B cell (primary cell): ENCODE results near the gene ATG7. TPM values are rescaled to one million over a fixed set of nuclear protein-coding genes. Genes with fewer than 3 reads are reported as not detected.
"Not testable (repeated sequence)": the region's sequence is repeated elsewhere in the genome, so short reads cannot be mapped to it uniquely, and the experiment has no call there.

ENCODE experiments used
- ATAC-seq: fragments of 200-7000 bp; cut with Tn5 transposase; one replicate; pipeline ENCODE4 v1.10.0; 2021; ENCODE audit warnings: low read depth, mild to moderate bottlenecking, moderate number of reproducible peaks, moderate library complexity
- CTCF ChIA-PET: fragments of 350-600 bp; sonication (Branson Sonifier 250); formaldehyde crosslinking; loops from one replicate; lab custom pipeline; 2021; ENCODE audit warnings: antibody characterized with exemption, inconsistent platforms; lab: Charles Lee
- POLR2A ChIA-PET: fragments of 350-600 bp; sonication (Branson Sonifier 250); formaldehyde crosslinking; loops from one replicate; lab custom pipeline; 2021; ENCODE audit warnings: antibody characterized with exemption; lab: Charles Lee
- DNase-seq: peaks from one replicate; pipeline ENCODE4 v3.0.0; 2013
- H2AFZ ChIP-seq: 2 replicates; pipeline ENCODE4 v1.6.1; 2012; ENCODE audit warnings: mild to moderate bottlenecking, low read depth, low read length; ENCODE audit not compliant: insufficient read depth, poor library complexity, severe bottlenecking
- H3K27ac ChIP-seq, 2 donors: 1 replicate in 1 of 2; 2 replicates in 1 of 2; pipeline ENCODE4 v1.5.1; 2012 to 2013; ENCODE audit warnings: low read length in 2 of 2, mild to moderate bottlenecking in 2 of 2, moderate library complexity in 1 of 2
- H3K27me3 ChIP-seq, 4 experiments: fragments of 200-600 bp in 1 of 4; sonication (generic) in 1 of 4; replicated peaks in 1 of 4; 1 replicate in 2 of 4; 2 replicates in 2 of 4; pipeline versions ENCODE4 v1.6.1 to v1.7.0; 2013 to 2016; ENCODE audit warnings: low read length in 3 of 4, mild to moderate bottlenecking in 2 of 4, mixed read lengths in 1 of 4, moderate library complexity in 1 of 4; ENCODE audit not compliant: insufficient read depth in 4 of 4, control insufficient read depth in 3 of 4; ENCODE audit errors: control extremely low read depth in 1 of 4
- H3K36me3 ChIP-seq, 2 experiments: replicated peaks in 1 of 2; 1 replicate in 1 of 2; 2 replicates in 1 of 2; pipeline versions ENCODE4 v1.6.1 to v1.7.1; 2013; ENCODE audit warnings: low read length in 1 of 2; ENCODE audit not compliant: insufficient read depth in 2 of 2, control insufficient read depth in 1 of 2; ENCODE audit errors: control extremely low read depth in 1 of 2, extremely low read depth in 1 of 2
- H3K4me1 ChIP-seq, 2 donors: fragments of 200-600 bp in 1 of 2; sonication (generic) in 1 of 2; 1 replicate in 1 of 2; 2 replicates in 1 of 2; pipeline versions ENCODE4 v1.5.1 to v1.6.1; 2013 to 2017; ENCODE audit warnings: low read length in 2 of 2; ENCODE audit not compliant: control insufficient read depth in 2 of 2, insufficient read depth in 2 of 2
- H3K4me2 ChIP-seq: replicated peaks from 2 replicates; pipeline ENCODE3; 2012; ENCODE audit warnings: mild to moderate bottlenecking, low read depth, low read length; ENCODE audit not compliant: poor library complexity, severe bottlenecking
- H3K4me3 ChIP-seq, 5 experiments: fragments of 200-600 bp in 1 of 5; sonication (generic) in 1 of 5; 1 replicate in 3 of 5; 2 replicates in 2 of 5; pipeline versions ENCODE4 v1.5.1 to v1.7.0; 2011 to 2016; ENCODE audit warnings: low read length in 4 of 5, mild to moderate bottlenecking in 4 of 5, low read depth in 2 of 5, control low read depth in 1 of 5, moderate library complexity in 1 of 5; ENCODE audit not compliant: insufficient read depth in 1 of 5; ENCODE audit errors: control extremely low read depth in 1 of 5, extremely low read depth in 1 of 5
- H3K79me2 ChIP-seq: fragments of 200-600 bp; sonication (generic); one replicate; pipeline ENCODE4 v1.6.0; 2016; ENCODE audit warnings: low read length; ENCODE audit not compliant: control insufficient read depth, insufficient read depth
- H3K9ac ChIP-seq: fragments of 200-600 bp; sonication (generic); 2 replicates; pipeline ENCODE4 v1.6.1; 2017; ENCODE audit warnings: mild to moderate bottlenecking, low read length, moderate library complexity
- H3K9me3 ChIP-seq, 3 donors: one replicate each; pipeline versions ENCODE4 v1.6.1 to v1.7.1; 2013; ENCODE audit warnings: low read length in 2 of 3; ENCODE audit not compliant: control insufficient read depth in 2 of 3, insufficient read depth in 1 of 3; ENCODE audit errors: control extremely low read depth in 1 of 3
- H4K20me1 ChIP-seq: 2 replicates; pipeline ENCODE4 v1.6.0; 2012; ENCODE audit warnings: mild to moderate bottlenecking, low read length; ENCODE audit not compliant: insufficient read depth, control insufficient read depth, poor library complexity, severe bottlenecking
- H3K27ac Mint-ChIP-seq: one replicate; pipeline ENCODE4 v1.8.0; 2021; ENCODE audit warnings: mixed read lengths
- H3K27me3 Mint-ChIP-seq: one replicate; pipeline ENCODE4 v1.8.0; 2021; ENCODE audit warnings: mixed read lengths
- H3K4me1 Mint-ChIP-seq: one replicate; pipeline ENCODE4 v1.8.0; 2021; ENCODE audit warnings: mixed read lengths
- H3K4me3 Mint-ChIP-seq: one replicate; pipeline ENCODE4 v1.8.0; 2021; ENCODE audit warnings: mixed read lengths
- H3K9me3 Mint-ChIP-seq: one replicate; pipeline ENCODE4 v1.8.0; 2022; ENCODE audit warnings: mixed read lengths; ENCODE audit not compliant: insufficient read depth
- CTCF ChIP-seq: fragments of 200-600 bp; IDR thresholded peaks from one replicate; pipeline ENCODE4 v1.8.0; 2022; ENCODE audit warnings: antibody characterized with exemption, mild to moderate bottlenecking
- EZH2 ChIP-seq: IDR thresholded peaks from 2 replicates; pipeline ENCODE4 v1.6.1; 2012; ENCODE audit warnings: borderline replicate concordance, low read depth, mild to moderate bottlenecking, moderate library complexity, low read length; ENCODE audit not compliant: insufficient read depth, poor library complexity, severe bottlenecking
- WGBS: methylation state at CpG from one replicate; pipeline ENCODE4 v1.1.5; 2013; ENCODE audit warnings: missing lambda C conversion rate; ENCODE audit not compliant: insufficient coverage; 5-methylcytosine and 5-hydroxymethylcytosine counted together
- intact Hi-C: fragments of 100-400 bp; cut with micrococcal nuclease; formaldehyde crosslinking; loops from one replicate; pipeline ENCODE4 v1.10.0; 2022
- polyA plus RNA-seq: library from polyadenylated mRNA; depleted of rRNA; stranded (reverse); fragments of >200 nt; gene quantifications from 2 replicates; pipeline ENCODE4 v1.2.3, GENCODE V29; 2012
- total RNA-seq, 2 donors: library from RNA; stranded (reverse); fragments of 120-200 nt in 1 of 2; gene quantifications; 1 replicate in 1 of 2; 2 replicates in 1 of 2; pipeline versions ENCODE4 v1.2.3 to v1.2.4, GENCODE V29; 2013 to 2022

Gene ATG7
- total and polyA plus RNA-seq, 2 donors (not counting 1 experiment from before 2014, with no cell fraction given): 13.9 to 66.4 TPM

GRCh38 chr3:11482021-11482420 lies 209.8 kb downstream of the ATG7 start:
- H2AFZ ChIP-seq: no peak overlapping the region
- Mint-ChIP-seq H3K9me3 (no peaks in the 10 kb centered on the region), H3K27me3 (no peaks in the 10 kb centered on the region), H3K4me3 (no peak overlapping the region), H3K27ac (no peak overlapping the region), H3K4me1 (no peaks in the 10 kb centered on the region)
- no peak for DNase-seq
- ChIA-PET CTCF (interaction anchor here (0.6 kb wide), 1 partner anchor 1885 kb away, joined by 3 read pairs; no protein-coding TSS in a partner anchor), POLR2A (no interaction called here)
- H3K4me3 ChIP-seq: no peak overlapping the region
- no peak overlapping the region for H3K4me2 ChIP-seq
- ATAC-seq: no peak
- TF ChIP-seq EZH2 (no peak), CTCF (no peak)
- WGBS: 100% methylated on average over 3 of the region's 8 CpGs
- intact Hi-C loops: no loop called here
- no peak overlapping the region for H3K27ac ChIP-seq
- no peaks in the 10 kb centered on the region for H3K36me3 ChIP-seq
- H3K9ac ChIP-seq: no peak overlapping the region
- no peaks in the 10 kb centered on the region for H3K4me1 ChIP-seq
- H3K9me3 ChIP-seq: peaks cover 0 to 5% (median 0%) of the 10 kb centered on the region in 3 donors
- no peaks in the 10 kb centered on the region for H3K79me2 ChIP-seq
- no peaks in the 10 kb centered on the region for H4K20me1 ChIP-seq
- H3K27me3 ChIP-seq: no peaks in the 10 kb centered on the region

- ATAC-seq, H3K27ac ChIP-seq, H3K27me3 Mint-ChIP-seq, H2AFZ ChIP-seq, H3K4me1 ChIP-seq, H3K4me1 Mint-ChIP-seq, H3K27me3 ChIP-seq, H3K4me3 Mint-ChIP-seq, H3K4me3 ChIP-seq, CTCF ChIA-PET, H4K20me1 ChIP-seq, H3K9ac ChIP-seq, H3K79me2 ChIP-seq, POLR2A ChIA-PET, H3K36me3 ChIP-seq, DNase-seq, H3K4me2 ChIP-seq, H3K9me3 Mint-ChIP-seq, intact Hi-C loops, H3K27ac Mint-ChIP-seq: not testable (repeated sequence)
- peaks cover 0 to 18% (median 0%) of the 10 kb centered on the region in 3 donors for H3K9me3 ChIP-seq
- WGBS: 80% methylated on average over 1 of the region's 42 CpGs
These were observed 216.2 kb downstream of the ATG7 start for GRCh38 chr3:11488356-11488755.
